SK-N-SH (cell line): ENCODE results near the gene PLXNB1. TPM values are rescaled to one million over a fixed set of nuclear protein-coding genes. Genes with fewer than 3 reads are reported as not detected.

Experiments used
- CTCF ChIA-PET: fragments of 300-600, 350-600 bp; formaldehyde crosslinking; extraction: SDS; loops from one replicate; lab custom pipeline; 2021; lab: Yijun Ruan, JAX
- POLR2A ChIA-PET: fragments of 350-600 bp; sonication (Branson Sonifier 250); formaldehyde crosslinking; extraction: SDS; loops from one replicate; lab custom pipeline; 2020; ENCODE audit warnings: antibody characterized with exemption, inconsistent platforms; lab: Yijun Ruan, JAX
- DNase-seq: peaks from one replicate; pipeline ENCODE4 v3.0.0; 2012
- H2AFZ ChIP-seq: fragments of 200-600 bp; sonication (generic); 2 replicates; pipeline ENCODE4 v1.8.1; 2016; ENCODE audit warnings: antibody characterized with exemption, mild to moderate bottlenecking, low read depth
- H3F3A ChIP-seq: fragments of 200-600 bp; sonication (generic); replicated peaks from 2 replicates; pipeline ENCODE3; 2016; ENCODE audit warnings: antibody characterized with exemption, mild to moderate bottlenecking; ENCODE audit not compliant: insufficient read depth
- H3K27ac ChIP-seq, 2 experiments: fragments of 200-500 bp in 1 of 2; fragments of 200-600 bp in 1 of 2; sonication (Bioruptor generic) in 1 of 2; sonication (generic), shearing (Covaris generic) in 1 of 2; 2 replicates each; pipeline versions ENCODE4 v1.5.1 to v1.6.1; 2014 to 2016; ENCODE audit warnings: low read depth in 2 of 2, inconsistent platforms in 1 of 2, low read length in 1 of 2, mild to moderate bottlenecking in 1 of 2, mixed read lengths in 1 of 2
- H3K27me3 ChIP-seq: fragments of 200-600 bp; sonication (generic), shearing (Covaris generic); 2 replicates; pipeline ENCODE4 v1.6.1; 2016; ENCODE audit warnings: mixed run types; ENCODE audit not compliant: insufficient read depth
- H3K36me3 ChIP-seq, 2 experiments: fragments of 200-500 bp in 1 of 2; fragments of 200-600 bp in 1 of 2; sonication (Bioruptor generic) in 1 of 2; sonication (generic) in 1 of 2; replicated peaks in 1 of 2; 2 replicates each; pipeline versions ENCODE3 to v1.5.1; 2014 to 2016; ENCODE audit warnings: low read length in 1 of 2, mild to moderate bottlenecking in 1 of 2; ENCODE audit not compliant: insufficient read depth in 2 of 2, control insufficient read depth in 1 of 2
- H3K4me1 ChIP-seq, 2 experiments: fragments of 200-500 bp in 1 of 2; fragments of 200-600 bp in 1 of 2; sonication (Bioruptor generic) in 1 of 2; sonication (generic), shearing (Covaris generic) in 1 of 2; 2 replicates each; pipeline versions ENCODE4 v1.5.1 to v1.6.1; 2014 to 2016; ENCODE audit warnings: low read depth in 1 of 2, low read length in 1 of 2, mixed run types in 1 of 2; ENCODE audit not compliant: insufficient read depth in 2 of 2, control insufficient read depth in 1 of 2
- H3K4me2 ChIP-seq: fragments of 200-600 bp; sonication (generic), shearing (Covaris generic); 2 replicates; pipeline ENCODE4 v1.6.1; 2017; ENCODE audit warnings: mixed run types
- H3K4me3 ChIP-seq, 2 experiments: fragments of 200-500 bp in 1 of 2; fragments of 200-600 bp in 1 of 2; sonication (Bioruptor generic) in 1 of 2; sonication (generic), shearing (Covaris generic) in 1 of 2; 2 replicates each; pipeline versions ENCODE4 v1.5.1 to v1.8.1; 2014 to 2016; ENCODE audit warnings: low read depth in 2 of 2, inconsistent platforms in 1 of 2, low read length in 1 of 2, mild to moderate bottlenecking in 1 of 2, mixed read lengths in 1 of 2, moderate library complexity in 1 of 2
- H3K79me2 ChIP-seq: fragments of 200-600 bp; sonication (generic); 2 replicates; pipeline ENCODE4 v1.8.1; 2017; ENCODE audit warnings: mild to moderate bottlenecking; ENCODE audit not compliant: insufficient read depth
- H3K9ac ChIP-seq: fragments of 200-600 bp; sonication (generic); 2 replicates; pipeline ENCODE4 v1.6.1; 2017; ENCODE audit warnings: mixed run types
- H3K9me2 ChIP-seq: fragments of 200-600 bp; sonication (generic); 2 replicates; pipeline ENCODE4 v1.6.1; 2017; ENCODE audit warnings: mixed run types
- H3K9me3 ChIP-seq: fragments of 200-600 bp; sonication (generic); 2 replicates; pipeline ENCODE4 v1.6.1; 2017; ENCODE audit warnings: mixed run types, mild to moderate bottlenecking, moderate library complexity
- H4K20me1 ChIP-seq: fragments of 200-600 bp; sonication (generic); 2 replicates; pipeline ENCODE4 v1.6.1; 2017; ENCODE audit warnings: mild to moderate bottlenecking, mixed run types; ENCODE audit not compliant: insufficient read depth
- CHD2 ChIP-seq: fragments of 150-350 bp; IDR thresholded peaks from 2 replicates; pipeline ENCODE4 v1.6.1; 2018; ENCODE audit warnings: low read length; ENCODE audit not compliant: partially characterized antibody
- EZH2phosphoT487 ChIP-seq: fragments of 200-600 bp; sonication (generic); IDR thresholded peaks from 2 replicates; pipeline ENCODE4 v1.6.1; 2017; ENCODE audit warnings: low read depth, mixed run types, mild to moderate bottlenecking, antibody characterized with exemption, moderate library complexity, borderline replicate concordance
- POLR2AphosphoS5 ChIP-seq: IDR thresholded peaks from 2 replicates; pipeline ENCODE4 v1.6.1; 2012; ENCODE audit warnings: low read depth, low read length
- SMC3 ChIP-seq: IDR thresholded peaks from 2 replicates; pipeline ENCODE4 v1.6.1; 2012; ENCODE audit warnings: low read depth, low read length, improper control_type of control experiment
- TAF1 ChIP-seq: IDR thresholded peaks from 2 replicates; pipeline ENCODE4 v1.6.1; 2012; ENCODE audit warnings: low read depth, mild to moderate bottlenecking, low read length, moderate library complexity, borderline replicate concordance
- USF1 ChIP-seq: IDR thresholded peaks from 2 replicates; pipeline ENCODE4 v1.4.0; 2012; ENCODE audit warnings: low read depth, borderline replicate concordance
- WGBS: methylation state at CpG from one replicate; pipeline ENCODE4 v1.1.6; 2017; ENCODE audit warnings: low lambda C conversion rate; 5-methylcytosine and 5-hydroxymethylcytosine counted together
- polyA plus RNA-seq, 3 experiments: library from polyadenylated mRNA; depleted of rRNA; stranded (reverse); fragments of >200 nt; gene quantifications; 2 replicates each; pipeline ENCODE4 v1.2.3, GENCODE V29; 2012
- TF ChIP-seq, protein P1 (sequence below): IDR thresholded peaks from 2 replicates; pipeline ENCODE4 v1.6.1; 2012; ENCODE audit warnings: mild to moderate bottlenecking, low read depth, low read length, moderate library complexity

Gene PLXNB1
- polyA plus RNA-seq, 1 of the 3 experiments (the other 2 are of a cell fraction), result 39.8 TPM

- TF ChIP-seq, protein P1, sequence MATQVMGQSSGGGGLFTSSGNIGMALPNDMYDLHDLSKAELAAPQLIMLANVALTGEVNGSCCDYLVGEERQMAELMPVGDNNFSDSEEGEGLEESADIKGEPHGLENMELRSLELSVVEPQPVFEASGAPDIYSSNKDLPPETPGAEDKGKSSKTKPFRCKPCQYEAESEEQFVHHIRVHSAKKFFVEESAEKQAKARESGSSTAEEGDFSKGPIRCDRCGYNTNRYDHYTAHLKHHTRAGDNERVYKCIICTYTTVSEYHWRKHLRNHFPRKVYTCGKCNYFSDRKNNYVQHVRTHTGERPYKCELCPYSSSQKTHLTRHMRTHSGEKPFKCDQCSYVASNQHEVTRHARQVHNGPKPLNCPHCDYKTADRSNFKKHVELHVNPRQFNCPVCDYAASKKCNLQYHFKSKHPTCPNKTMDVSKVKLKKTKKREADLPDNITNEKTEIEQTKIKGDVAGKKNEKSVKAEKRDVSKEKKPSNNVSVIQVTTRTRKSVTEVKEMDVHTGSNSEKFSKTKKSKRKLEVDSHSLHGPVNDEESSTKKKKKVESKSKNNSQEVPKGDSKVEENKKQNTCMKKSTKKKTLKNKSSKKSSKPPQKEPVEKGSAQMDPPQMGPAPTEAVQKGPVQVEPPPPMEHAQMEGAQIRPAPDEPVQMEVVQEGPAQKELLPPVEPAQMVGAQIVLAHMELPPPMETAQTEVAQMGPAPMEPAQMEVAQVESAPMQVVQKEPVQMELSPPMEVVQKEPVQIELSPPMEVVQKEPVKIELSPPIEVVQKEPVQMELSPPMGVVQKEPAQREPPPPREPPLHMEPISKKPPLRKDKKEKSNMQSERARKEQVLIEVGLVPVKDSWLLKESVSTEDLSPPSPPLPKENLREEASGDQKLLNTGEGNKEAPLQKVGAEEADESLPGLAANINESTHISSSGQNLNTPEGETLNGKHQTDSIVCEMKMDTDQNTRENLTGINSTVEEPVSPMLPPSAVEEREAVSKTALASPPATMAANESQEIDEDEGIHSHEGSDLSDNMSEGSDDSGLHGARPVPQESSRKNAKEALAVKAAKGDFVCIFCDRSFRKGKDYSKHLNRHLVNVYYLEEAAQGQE, result no peak
- TF ChIP-seq CHD2 (no peak), TAF1 (no peak), EZH2phosphoT487 (no peak), POLR2AphosphoS5 (no peak), SMC3 (no peak)
Observed at GRCh38 chr3:48435223-48435595, 5.3 kb upstream of the PLXNB1 start (continued).

- no peak overlapping the region for H3K4me2 ChIP-seq
- H3K27me3 ChIP-seq, result no peaks in the 10 kb centered on the region
- POLR2A ChIA-PET, result no interaction called here
- 0 out of 2 replicates have a peak, but pooled peaks cover 5% of the 10 kb centered on the region for H4K20me1 ChIP-seq
- H3K4me3 ChIP-seq, result no peak overlapping the region
- H3K36me3 ChIP-seq, result peaks cover 4 to 25% of the 10 kb centered on the region in 2 experiments
- H3K4me1 ChIP-seq, result peaks cover 0 to 21% of the 10 kb centered on the region in 2 experiments; a peak in 1 of 4 replicates
- no peak overlapping the region for H3K9ac ChIP-seq
- DNase-seq, result no peak
- H3K27ac ChIP-seq, result peak overlapping the region in 1 of 2 experiments; percentile 25; a peak in 1 of 4 replicates
- TF ChIP-seq TAF1, result no peak
- peak; percentile 36; the same call in 1 of the 2 replicates for TF ChIP-seq USF1
- peaks cover 10% of the 10 kb centered on the region for H3K79me2 ChIP-seq
- H3K9me2 ChIP-seq, result no peaks in the 10 kb centered on the region
- WGBS, result 82% methylated on average over 15 of the region's 15 CpGs
- CTCF ChIA-PET, result interaction anchor here (1.2 to 13.2 kb wide), 10 partner anchors 14 to 241 kb away, joined by 3 to 399 read pairs (median 58); no protein-coding TSS in a partner anchor
- H3F3A ChIP-seq, result no peaks in the 10 kb centered on the region
- no peak overlapping the region for H2AFZ ChIP-seq
- no peaks in the 10 kb centered on the region for H3K9me3 ChIP-seq
Observed at GRCh38 chr3:48434591-48435222, 4.8 kb upstream of the PLXNB1 start.
